Measurements from ENCODE around the gene GPR45. TPM values are rescaled to one million over a fixed set of nuclear protein-coding genes. Genes with fewer than 3 reads are reported as not detected.

The GPR45 gene
- total RNA-seq, 4 donors from 2014 or later, result not detected

- Histone ChIP-seq H3K4me3 (no peak overlapping the region), H3K36me3 (no peaks in the 10 kb centered on the region), H3K27me3 (no peaks in the 10 kb centered on the region), H3K27ac (no peak overlapping the region), H3K9me3 (no peaks in the 10 kb centered on the region), H3K4me1 (peaks cover 0 to 6% (median 0%) of the 10 kb centered on the region in 4 donors)
- no peak for DNase-seq (ENCODE audit: low spot score in 2 of 2)
- WGBS, 2 donors, result 78 to 84% methylated on average over 5 of the region's 5 CpGs
- TF ChIP-seq POLR2A (IDR thresholded peaks at IDR 0.05), result no peak
- no peak for TF ChIP-seq EP300 (IDR thresholded peaks at IDR 0.05)
- TF ChIP-seq CTCF (IDR thresholded peaks at IDR 0.05), result no peak
Observed at GRCh38 chr2:105254531-105255210, 13.1 kb downstream of the GPR45 start.

GRCh38 chr2:105255979-105256378 lies 14.4 kb downstream of the GPR45 start:
- 80 to 85% methylated on average over 2 of the region's 2 CpGs for WGBS, 2 donors
- DNase-seq (ENCODE audit: low spot score in 2 of 2), result no peak

GRCh38 chr2:105256431-105257047 lies 15.0 kb downstream of the GPR45 start:
- Histone ChIP-seq H3K36me3 (no peaks in the 10 kb centered on the region), H3K27ac (no peak overlapping the region), H3K27me3 (no peaks in the 10 kb centered on the region), H3K4me3 (no peak overlapping the region), H3K4me1 (no peaks in the 10 kb centered on the region), H3K9me3 (no peaks in the 10 kb centered on the region)
- no peak for TF ChIP-seq POLR2A (IDR thresholded peaks at IDR 0.05)
- TF ChIP-seq EP300 (IDR thresholded peaks at IDR 0.05), result no peak
- no peak for TF ChIP-seq CTCF (IDR thresholded peaks at IDR 0.05)
- DNase-seq (ENCODE audit: low spot score in 2 of 2), result no peak
- WGBS, 2 donors, result 78 to 80% methylated on average over 11 of the region's 11 CpGs

More at GRCh38 chr2:105255979-105256378, 14.4 kb downstream of the GPR45 start:
- Histone ChIP-seq H3K27ac (no peak overlapping the region), H3K4me1 (no peaks in the 10 kb centered on the region), H3K27me3 (no peaks in the 10 kb centered on the region), H3K9me3 (no peaks in the 10 kb centered on the region), H3K4me3 (no peak overlapping the region), H3K36me3 (no peaks in the 10 kb centered on the region)
- TF ChIP-seq CTCF (IDR thresholded peaks at IDR 0.05), result no peak
- TF ChIP-seq EP300 (IDR thresholded peaks at IDR 0.05), result no peak

GRCh38 chr2:105257981-105258380 lies 16.4 kb downstream of the GPR45 start:
- no peak for TF ChIP-seq EP300 (IDR thresholded peaks at IDR 0.05)
- no peak for TF ChIP-seq CTCF (IDR thresholded peaks at IDR 0.05)
- no peak for TF ChIP-seq POLR2A (IDR thresholded peaks at IDR 0.05)
- H3K9me3 ChIP-seq, result no peaks in the 10 kb centered on the region
- no peaks in the 10 kb centered on the region for H3K27me3 ChIP-seq
- no peak for DNase-seq (ENCODE audit: low spot score in 2 of 2)
- H3K4me3 ChIP-seq, result no peak overlapping the region
- no peak overlapping the region for H3K27ac ChIP-seq
- 87% methylated on average over 3 of the region's 3 CpGs for WGBS, 2 donors
- H3K4me1 ChIP-seq, result no peaks in the 10 kb centered on the region
- H3K36me3 ChIP-seq, result peaks cover 0 to 9% (median 0%) of the 10 kb centered on the region in 3 donors

GRCh38 chr2:105258835-105259350 lies 17.4 kb downstream of the GPR45 start:
- Histone ChIP-seq H3K4me3 (no peak overlapping the region), H3K27me3 (no peaks in the 10 kb centered on the region), H3K27ac (no peak overlapping the region), H3K4me1 (no peaks in the 10 kb centered on the region), H3K36me3 (peaks cover 0 to 18% (median 0%) of the 10 kb centered on the region in 3 donors), H3K9me3 (no peaks in the 10 kb centered on the region)
- no peak for DNase-seq (ENCODE audit: low spot score in 2 of 2)
- TF ChIP-seq EP300 (IDR thresholded peaks at IDR 0.05) (no peak), CTCF (IDR thresholded peaks at IDR 0.05) (no peak), POLR2A (IDR thresholded peaks at IDR 0.05) (no peak)
- WGBS, 2 donors, result 81 to 85% methylated on average over 10 of the region's 10 CpGs

Measured in tibial nerve (tissue), 4 donors.